Activated CD8-positive, alpha-beta T cell treated with anti-CD3 and anti-CD28 coated beads, Interleukin-2, amount 10 ng/mL, durations not matched to agents 7 days and 5 days (primary cell): Measurements from ENCODE around the gene SHFL. TPM values are rescaled to one million over a fixed set of nuclear protein-coding genes. Genes with fewer than 3 reads are reported as not detected.
A peak's percentile ranks its signal among the peaks of the same experiment; 100 is the strongest.

Experiments
- ATAC-seq: fragments of 150-1000 bp; cut with Tn5 transposase; one replicate; pipeline ENCODE4 v1.10.0; 2021; ENCODE audit warnings: moderate library complexity
- CTCF ChIA-PET: fragments of 350-600 bp; sonication (Branson Sonifier 250); formaldehyde crosslinking; loops from one replicate; lab custom pipeline; 2021; ENCODE audit warnings: antibody characterized with exemption; lab: Charles Lee
- POLR2A ChIA-PET: fragments of 350-600 bp; sonication (Branson Sonifier 250); formaldehyde crosslinking; loops from one replicate; lab custom pipeline; 2021; ENCODE audit warnings: antibody characterized with exemption; lab: Charles Lee
- DNase-seq: peaks from one replicate; pipeline ENCODE4 v3.0.0-alpha.2; 2020
- H3K27ac Mint-ChIP-seq: one replicate; pipeline ENCODE4 v1.8.0; 2021; ENCODE audit warnings: mild to moderate bottlenecking, mixed read lengths
- H3K27me3 Mint-ChIP-seq: one replicate; pipeline ENCODE4 v1.8.0; 2021; ENCODE audit warnings: low read depth, mixed read lengths
- H3K36me3 Mint-ChIP-seq: one replicate; pipeline ENCODE4 v1.8.0; 2021; ENCODE audit warnings: low read depth, mixed read lengths
- H3K4me1 Mint-ChIP-seq: one replicate; pipeline ENCODE4 v1.8.0; 2021; ENCODE audit warnings: low read depth, mixed read lengths
- H3K4me3 Mint-ChIP-seq: one replicate; pipeline ENCODE4 v1.8.0; 2021; ENCODE audit warnings: mild to moderate bottlenecking, mixed read lengths
- H3K9me3 Mint-ChIP-seq: one replicate; pipeline ENCODE4 v1.8.0; 2022; ENCODE audit warnings: mixed read lengths; ENCODE audit not compliant: insufficient read depth
- total RNA-seq, 2 experiments: library from RNA; stranded (reverse); gene quantifications; one replicate each; pipeline ENCODE4 v1.2.3, GENCODE V29; 2021

Gene SHFL
- total RNA-seq, 2 experiments from 2014 or later = 81.2 to 89.5 TPM

DNA sequence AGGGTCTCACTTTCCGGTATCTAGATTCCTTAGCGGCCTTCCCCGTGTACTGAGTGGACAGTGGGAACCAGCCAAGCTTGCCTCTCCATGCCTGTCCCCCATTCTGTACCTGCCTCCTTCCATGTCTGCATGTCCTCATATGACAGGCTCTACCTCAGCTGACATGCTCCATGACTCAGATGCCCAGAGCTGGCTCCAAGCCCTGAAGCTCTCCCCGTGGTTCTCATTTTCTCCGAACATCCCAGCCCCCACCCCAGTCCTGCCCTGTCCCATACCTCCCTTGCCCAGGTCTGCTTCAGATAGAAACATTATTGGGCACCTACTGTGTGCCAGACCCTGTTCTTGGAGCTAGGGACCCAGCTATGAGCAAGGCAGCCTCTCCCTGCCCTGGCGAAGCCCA lies 17.1 kb upstream of the SHFL start:
- H3K4me3 Mint-ChIP-seq = no peak overlapping the region
- H3K27ac Mint-ChIP-seq = no peak overlapping the region
- no peaks in the 10 kb centered on the region for H3K9me3 Mint-ChIP-seq
- H3K27me3 Mint-ChIP-seq = no peaks in the 10 kb centered on the region
- no peaks in the 10 kb centered on the region for H3K36me3 Mint-ChIP-seq
- H3K4me1 Mint-ChIP-seq = peaks cover 13% of the 10 kb centered on the region
- ATAC-seq (no peak), DNase-seq (no peak)
- ChIA-PET POLR2A (no interaction called here), CTCF (no interaction called here)

DNA sequence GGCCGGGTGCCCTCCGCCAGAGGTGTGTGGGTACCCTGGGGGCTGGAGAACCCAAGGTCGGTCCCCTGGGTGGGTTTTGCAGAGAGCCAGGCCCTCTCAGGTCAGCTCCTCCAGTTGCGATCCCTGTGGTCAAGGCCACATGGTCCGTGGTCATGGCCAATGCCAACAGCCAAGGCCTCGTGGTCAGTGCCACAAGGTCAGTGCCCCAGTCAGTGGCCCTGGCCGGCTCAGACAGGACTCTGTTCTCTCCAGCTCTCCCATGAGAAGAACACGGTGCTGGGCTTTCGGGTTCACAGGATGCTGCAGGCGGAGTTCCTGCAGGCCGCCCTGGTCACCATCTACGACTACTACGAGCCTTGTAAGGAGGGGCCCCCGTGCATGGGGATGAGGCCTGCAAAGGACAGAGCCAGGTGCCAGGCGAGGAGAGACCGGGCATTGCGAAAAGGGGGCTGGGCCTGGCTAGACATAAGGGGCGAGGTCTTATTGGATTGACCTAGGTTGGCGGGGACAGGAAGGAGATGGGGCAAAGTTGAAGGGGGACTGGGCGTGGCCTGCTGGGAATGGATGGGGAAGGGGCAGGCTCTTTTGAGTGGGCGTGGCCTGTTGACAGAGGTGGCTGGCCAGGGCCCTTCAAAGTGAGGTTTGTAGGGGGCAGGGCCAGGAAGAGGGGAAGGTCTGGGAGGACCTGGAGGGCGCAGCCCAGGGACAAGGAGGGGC lies 15.2 kb upstream of the SHFL start:
- ChIA-PET CTCF (no interaction called here), POLR2A (no interaction called here)

DNA sequence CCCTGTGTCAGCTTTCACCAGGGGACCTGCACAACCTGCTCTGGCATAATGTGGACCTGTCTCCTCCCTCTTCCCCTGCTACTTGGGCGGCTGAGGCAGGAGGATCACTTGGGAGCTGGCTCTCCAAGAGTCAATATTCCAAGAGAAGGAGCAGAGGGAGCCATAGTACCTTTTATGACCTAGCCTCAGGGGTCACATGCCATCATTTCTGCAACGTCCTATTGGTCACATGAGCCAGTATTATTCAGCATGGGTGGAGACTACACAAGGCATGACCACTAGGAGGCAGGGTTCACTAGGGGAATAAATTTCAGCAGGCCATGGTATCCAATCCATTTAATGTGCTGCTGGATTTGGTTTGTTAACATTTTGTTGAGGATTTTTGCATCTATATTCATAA lies 12.0 kb upstream of the SHFL start:
- H3K27me3 Mint-ChIP-seq = peaks cover 12% of the 10 kb centered on the region
- no peak overlapping the region for H3K4me3 Mint-ChIP-seq
- no peaks in the 10 kb centered on the region for H3K36me3 Mint-ChIP-seq
- H3K4me1 Mint-ChIP-seq = peaks cover under 1% of the 10 kb centered on the region
- ChIA-PET POLR2A (no interaction called here), CTCF (interaction anchor here (0.9 kb wide), 1 partner anchor 9 kb away, joined by 4 read pairs; no protein-coding TSS in a partner anchor)
- peak; percentile 85 for ATAC-seq
- H3K9me3 Mint-ChIP-seq = no peaks in the 10 kb centered on the region
- no peak overlapping the region for H3K27ac Mint-ChIP-seq
- DNase-seq = peak; percentile 66

More for the DNA sequence above, 15.2 kb upstream of the SHFL start:
- DNase-seq = no peak
- no peaks in the 10 kb centered on the region for H3K27me3 Mint-ChIP-seq
- no peak overlapping the region for H3K4me3 Mint-ChIP-seq
- peaks cover 13% of the 10 kb centered on the region for H3K4me1 Mint-ChIP-seq
- no peaks in the 10 kb centered on the region for H3K9me3 Mint-ChIP-seq
- ATAC-seq = no peak
- no peak overlapping the region for H3K27ac Mint-ChIP-seq
- no peaks in the 10 kb centered on the region for H3K36me3 Mint-ChIP-seq

DNA sequence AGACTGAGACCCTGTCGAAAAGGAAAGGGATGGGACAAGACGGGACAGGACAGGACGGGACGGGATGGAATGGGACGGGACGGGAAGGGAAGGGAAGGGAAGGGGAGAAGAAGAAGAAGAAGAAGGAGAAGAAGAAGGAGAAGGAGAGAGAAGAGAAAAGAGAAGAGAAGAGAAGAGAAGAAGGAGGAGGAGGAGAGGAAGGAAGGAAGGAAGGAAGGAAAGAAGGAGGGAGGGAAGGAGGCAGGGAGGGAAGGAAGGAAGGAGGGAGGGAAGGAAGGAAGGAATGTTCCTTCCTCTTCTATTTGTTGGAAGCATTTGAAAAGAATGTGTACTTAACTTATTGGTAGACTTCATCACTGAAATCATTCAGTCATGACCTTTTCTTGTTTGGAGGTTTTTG lies 9.6 kb upstream of the SHFL start:
- CTCF ChIA-PET = no interaction called here
- peaks cover 12% of the 10 kb centered on the region for H3K27me3 Mint-ChIP-seq
- no peak for DNase-seq
- no peak for ATAC-seq
- no peak overlapping the region for H3K27ac Mint-ChIP-seq
- no peaks in the 10 kb centered on the region for H3K4me1 Mint-ChIP-seq
- H3K36me3 Mint-ChIP-seq = no peaks in the 10 kb centered on the region
- POLR2A ChIA-PET = no interaction called here
- H3K4me3 Mint-ChIP-seq = no peak overlapping the region
- H3K9me3 Mint-ChIP-seq = no peaks in the 10 kb centered on the region

DNA sequence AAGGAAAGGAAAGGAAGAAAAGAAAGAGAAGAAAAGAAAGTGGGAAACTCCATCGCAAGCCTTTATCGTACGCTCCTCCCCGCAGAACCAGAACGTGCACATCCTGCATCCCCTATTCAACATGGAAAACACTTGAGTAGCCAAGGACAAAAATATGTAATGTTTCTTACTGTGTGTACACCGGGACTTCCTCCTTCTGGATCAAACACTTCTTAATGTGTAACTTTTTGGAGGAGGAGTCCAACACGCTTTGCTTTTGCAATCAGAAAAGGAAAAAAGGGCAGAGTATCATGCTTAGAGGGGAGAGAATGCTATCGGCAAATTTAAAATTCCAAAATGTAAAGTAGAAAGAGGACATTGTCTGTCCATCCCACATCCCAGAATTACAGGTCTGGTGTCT lies 7.8 kb upstream of the SHFL start:
- H3K36me3 Mint-ChIP-seq = no peaks in the 10 kb centered on the region

DNA sequence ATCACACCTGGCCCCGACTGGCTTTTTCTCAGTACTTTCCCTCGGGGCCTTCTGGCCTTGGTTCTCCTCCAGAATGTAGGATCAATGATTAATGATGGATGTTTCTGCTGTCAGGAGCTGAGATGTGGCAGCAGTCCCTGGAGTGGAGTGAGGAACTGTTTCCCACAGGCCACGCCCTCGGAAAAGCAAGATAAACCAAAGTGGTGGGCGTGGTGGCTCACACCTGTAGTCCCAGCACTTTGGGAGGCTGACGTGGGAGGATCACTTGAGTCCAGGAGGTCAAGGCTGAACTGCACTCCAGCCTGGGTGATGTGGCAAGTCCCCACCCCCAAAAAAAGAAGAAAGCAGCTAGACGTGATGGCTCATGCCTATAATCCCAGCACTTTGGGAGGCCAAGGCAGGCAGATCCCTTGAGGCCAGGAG lies 7.1 kb upstream of the SHFL start:
- CTCF ChIA-PET = no interaction called here
- H3K27ac Mint-ChIP-seq = no peak overlapping the region
- POLR2A ChIA-PET = no interaction called here
- H3K9me3 Mint-ChIP-seq = no peaks in the 10 kb centered on the region
- no peak overlapping the region for H3K4me3 Mint-ChIP-seq
- DNase-seq = no peak
- ATAC-seq = no peak
- no peaks in the 10 kb centered on the region for H3K36me3 Mint-ChIP-seq
- no peaks in the 10 kb centered on the region for H3K4me1 Mint-ChIP-seq
- peaks cover 12% of the 10 kb centered on the region for H3K27me3 Mint-ChIP-seq

More for the DNA sequence above, 7.8 kb upstream of the SHFL start:
- ATAC-seq = no peak
- Mint-ChIP-seq H3K4me3 (no peak overlapping the region), H3K27ac (no peak overlapping the region), H3K4me1 (no peaks in the 10 kb centered on the region), H3K27me3 (peaks cover 12% of the 10 kb centered on the region), H3K9me3 (no peaks in the 10 kb centered on the region)
- ChIA-PET CTCF (no interaction called here), POLR2A (no interaction called here)
- no peak for DNase-seq

DNA sequence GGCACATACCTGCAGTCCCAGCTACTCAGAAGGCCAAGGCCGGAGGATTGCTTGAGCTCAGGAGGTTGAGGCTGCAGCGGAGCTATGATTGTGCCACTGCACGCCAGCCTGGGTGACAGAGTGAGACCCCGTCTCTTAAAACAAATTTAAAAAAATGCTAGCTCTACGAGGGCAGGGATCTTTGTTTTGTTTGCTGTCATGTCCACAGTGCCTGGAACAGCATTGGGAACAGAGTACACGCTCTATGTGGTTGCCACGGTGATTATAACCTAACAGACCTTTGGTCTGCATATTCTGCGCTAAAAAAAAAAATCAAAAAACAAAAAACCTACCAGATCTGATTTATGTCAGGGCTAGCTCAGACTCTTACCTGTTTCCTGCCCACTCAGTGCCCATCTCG lies 2.2 kb upstream of the SHFL start:
- peak overlapping the region; percentile 8 for H3K27ac Mint-ChIP-seq
- ATAC-seq (no peak), DNase-seq (no peak)
- ChIA-PET CTCF (interaction anchor here (1.3 kb wide), 1 partner anchor 10 kb away, joined by 4 read pairs; no protein-coding TSS in a partner anchor), POLR2A (interaction anchor here (0.8 kb wide), 1 partner anchor 168 kb away, joined by 3 read pairs; the partner anchor contains the start of gene MRPL4)
- H3K4me3 Mint-ChIP-seq = no peak overlapping the region
- H3K27me3 Mint-ChIP-seq = no peaks in the 10 kb centered on the region
- no peaks in the 10 kb centered on the region for H3K9me3 Mint-ChIP-seq
- H3K36me3 Mint-ChIP-seq = peaks cover 12% of the 10 kb centered on the region
- H3K4me1 Mint-ChIP-seq = peaks cover 14% of the 10 kb centered on the region

DNA sequence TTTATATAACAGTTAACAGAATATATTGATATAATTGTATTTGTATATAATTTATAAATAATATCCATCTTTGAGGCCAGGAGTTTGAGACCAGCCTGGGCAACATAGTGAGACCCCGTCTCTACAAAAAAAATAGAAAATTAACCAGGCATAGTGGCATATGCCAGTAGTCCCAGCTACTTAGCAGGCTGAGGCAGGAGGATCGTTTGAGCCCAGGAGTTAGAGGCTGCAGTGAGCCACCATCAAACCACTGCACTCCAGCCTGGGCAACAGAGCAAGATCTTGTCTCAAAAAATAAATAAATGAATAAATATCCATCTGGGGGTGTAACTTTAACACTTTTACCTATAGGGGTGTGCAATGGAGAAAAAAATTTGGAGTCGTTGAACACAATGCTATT lies 1.3 kb upstream of the SHFL start:
- no peaks in the 10 kb centered on the region for H3K9me3 Mint-ChIP-seq
- no peaks in the 10 kb centered on the region for H3K27me3 Mint-ChIP-seq
- no peak overlapping the region for H3K27ac Mint-ChIP-seq
- DNase-seq (no peak), ATAC-seq (no peak)
- ChIA-PET POLR2A (interaction anchor here (0.8 to 1.4 kb wide), 2 partner anchors 12 to 167 kb away, joined by 3 read pairs; partner anchors contain the start of gene MRPL4), CTCF (no interaction called here)
- peaks cover 19% of the 10 kb centered on the region for H3K4me1 Mint-ChIP-seq
- peak overlapping the region; percentile 81 for H3K4me3 Mint-ChIP-seq
- H3K36me3 Mint-ChIP-seq = peaks cover 21% of the 10 kb centered on the region

DNA sequence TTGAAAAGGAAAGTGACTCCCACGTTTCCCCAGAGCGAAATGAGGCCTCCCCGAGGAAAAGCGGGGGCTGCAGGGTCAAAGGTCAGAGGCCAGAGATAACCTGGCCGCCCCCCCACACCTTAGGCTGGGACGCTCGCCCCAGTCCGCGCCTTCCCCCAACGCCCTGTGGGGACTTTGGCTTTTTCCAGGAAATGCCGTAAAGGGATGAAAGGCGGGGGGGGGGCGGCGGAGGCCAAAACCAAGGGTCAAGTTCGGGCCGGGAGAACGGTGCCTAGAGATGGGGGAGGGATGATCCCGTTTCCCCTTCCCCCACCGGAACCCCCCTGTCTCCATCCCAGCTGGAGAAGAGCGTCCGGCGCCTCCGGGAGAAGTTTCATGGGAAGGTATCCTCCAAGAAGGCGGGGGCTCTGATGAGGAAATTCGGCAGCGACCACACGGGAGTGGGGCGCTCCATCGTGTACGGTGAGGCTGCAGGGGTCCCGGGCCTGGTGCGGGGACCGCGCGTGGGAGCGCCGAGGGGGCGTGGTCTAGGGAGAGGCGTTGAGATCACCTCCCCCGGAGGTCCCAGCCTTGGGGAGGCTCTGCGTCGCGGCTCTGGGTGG lies 575 bp downstream of the SHFL start:
- DNase-seq = peak; percentile 54
- peaks cover 35% of the 10 kb centered on the region for H3K36me3 Mint-ChIP-seq
- CTCF ChIA-PET = no interaction called here
- H3K27me3 Mint-ChIP-seq = no peaks in the 10 kb centered on the region
- POLR2A ChIA-PET = interaction anchor here (0.6 kb wide), 1 partner anchor 67 kb away, joined by 3 read pairs; no protein-coding TSS in a partner anchor
- H3K27ac Mint-ChIP-seq = peak overlapping the region; percentile 75
- no peaks in the 10 kb centered on the region for H3K9me3 Mint-ChIP-seq
- ATAC-seq = peak; percentile 21
- H3K4me3 Mint-ChIP-seq = peak overlapping the region; percentile 81
- peaks cover 28% of the 10 kb centered on the region for H3K4me1 Mint-ChIP-seq

DNA sequence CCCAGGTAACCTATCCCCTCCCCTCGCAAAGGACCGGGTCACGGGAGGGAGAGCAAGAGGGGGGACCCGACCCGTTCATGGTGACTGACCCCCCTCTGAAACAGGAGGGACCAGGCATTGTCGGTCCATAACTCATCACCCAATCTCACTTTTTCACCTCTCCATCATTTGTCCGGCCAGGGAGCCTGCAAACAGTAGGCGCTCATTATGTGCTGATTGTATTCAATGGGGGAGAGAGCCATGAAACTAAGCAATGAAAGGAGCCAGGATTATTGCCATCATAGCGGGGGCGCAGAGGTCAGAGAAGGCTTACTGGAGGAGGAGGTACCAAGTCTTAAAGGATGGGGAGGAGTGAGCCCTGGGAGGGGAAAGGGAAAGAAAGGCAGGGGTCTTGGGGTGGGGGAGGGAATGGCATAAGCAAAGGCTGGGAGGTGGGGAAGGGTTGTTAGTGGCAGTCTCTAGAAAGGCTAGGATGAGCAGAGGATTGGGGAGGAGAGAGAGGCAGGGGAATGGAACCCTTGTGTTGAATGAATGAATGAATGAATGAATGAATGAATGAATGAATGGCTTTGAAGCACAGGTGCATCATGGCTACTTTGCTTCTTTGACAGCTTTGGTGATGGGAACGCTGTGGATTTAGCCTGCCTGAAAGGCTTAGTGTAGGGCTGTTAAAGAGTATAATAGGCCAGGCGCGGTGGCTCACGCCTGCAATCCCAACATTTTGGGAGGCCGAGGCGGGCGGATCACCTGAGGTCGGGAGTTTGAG lies 1.4 kb downstream of the SHFL start:
- H3K4me1 Mint-ChIP-seq = peaks cover 33% of the 10 kb centered on the region

DNA sequence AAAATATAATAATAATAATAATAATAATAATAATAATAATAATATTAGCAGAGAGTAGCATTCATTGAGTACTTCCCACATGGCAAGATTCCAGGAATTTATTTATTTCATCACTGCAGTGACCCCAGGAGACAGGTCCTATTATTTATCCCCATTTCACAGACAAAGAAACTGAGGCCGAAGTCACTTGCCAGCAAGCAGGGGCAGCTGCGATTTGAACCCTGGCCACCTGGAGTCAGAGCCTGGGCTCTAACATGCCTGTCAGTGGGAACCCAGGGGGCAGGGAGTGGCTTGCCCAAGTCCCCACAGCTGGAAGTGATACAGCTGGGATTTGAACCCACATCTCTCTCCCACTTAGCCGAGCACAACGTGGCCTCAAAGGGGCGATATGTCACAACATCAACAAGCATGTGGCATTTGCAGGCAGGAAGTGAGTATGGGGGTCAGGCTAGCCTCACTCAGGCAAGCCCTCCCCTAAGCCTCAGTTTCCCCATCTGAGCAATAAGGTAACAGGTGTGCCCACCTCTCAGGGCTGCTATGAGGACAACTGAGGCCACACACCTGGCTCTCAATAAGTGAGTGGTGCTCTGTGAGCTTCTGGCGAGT lies 2.9 kb downstream of the SHFL start:
- Mint-ChIP-seq H3K27me3 (no peaks in the 10 kb centered on the region), H3K27ac (peak overlapping the region; percentile 67), H3K4me3 (no peak overlapping the region), H3K4me1 (peaks cover 35% of the 10 kb centered on the region), H3K36me3 (peaks cover 57% of the 10 kb centered on the region), H3K9me3 (no peaks in the 10 kb centered on the region)
- ATAC-seq (no peak), DNase-seq (no peak)
- POLR2A ChIA-PET = interaction anchor here (0.6 kb wide), 1 partner anchor 277 kb away, joined by 3 read pairs; no protein-coding TSS in a partner anchor
- CTCF ChIA-PET = no interaction called here

More for the DNA sequence above, 1.4 kb downstream of the SHFL start:
- H3K4me3 Mint-ChIP-seq = peak overlapping the region; percentile 81
- no peaks in the 10 kb centered on the region for H3K27me3 Mint-ChIP-seq
- POLR2A ChIA-PET = interaction anchor here (0.6 kb wide), 3 partner anchors 19 to 68 kb away, joined by 3 to 6 read pairs (median 3); no protein-coding TSS in a partner anchor
- peak overlapping the region; percentile 75 for H3K27ac Mint-ChIP-seq
- no peak for DNase-seq
- H3K9me3 Mint-ChIP-seq = no peaks in the 10 kb centered on the region
- ATAC-seq = no peak
- H3K36me3 Mint-ChIP-seq = peaks cover 43% of the 10 kb centered on the region
- CTCF ChIA-PET = no interaction called here
